ENCODE results near the gene GRIP2. TPM values are rescaled to one million over a fixed set of nuclear protein-coding genes. Genes with fewer than 3 reads are reported as not detected.

GRIP2 gene
- total RNA-seq, 1 donor = 1.7 TPM

- H3K4me3 ChIP-seq (ENCODE audit: low read depth, low read length) = no peak overlapping the region
- DNase-seq (ENCODE audit: low read depth) = no peak
- TF ChIP-seq CTCF (IDR thresholded peaks at IDR 0.05; ENCODE audit: insufficient read depth, low read depth, low read length) = no peak
Observed at GRCh38 chr3:14542656-14543055, 2.5 kb upstream of the GRIP2 start.

DNA sequence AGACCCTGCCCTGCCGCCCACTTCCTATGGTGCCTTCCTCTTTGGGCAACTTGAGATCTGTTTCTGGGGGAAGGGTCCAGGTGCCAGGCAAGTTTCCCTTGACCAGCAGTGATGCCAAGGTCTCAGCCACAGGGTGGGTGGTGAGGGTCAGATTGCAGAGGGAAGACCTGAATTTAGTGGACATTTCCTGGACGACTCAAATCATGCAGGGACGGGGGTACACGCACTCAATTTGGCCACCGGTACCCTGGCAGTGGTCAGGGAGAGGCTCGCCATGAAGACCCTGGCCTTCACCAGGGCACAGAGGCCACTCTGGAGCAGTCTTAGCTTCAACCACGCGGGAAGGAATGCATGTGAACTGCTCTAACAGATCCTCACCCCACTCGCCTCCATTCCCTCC lies 1.5 kb upstream of the GRIP2 start:
- no peak for TF ChIP-seq CTCF (IDR thresholded peaks at IDR 0.05; ENCODE audit: insufficient read depth, low read depth, low read length)
- H3K4me3 ChIP-seq (ENCODE audit: low read depth, low read length) = no peak overlapping the region
- no peak for DNase-seq (ENCODE audit: low read depth)

DNA sequence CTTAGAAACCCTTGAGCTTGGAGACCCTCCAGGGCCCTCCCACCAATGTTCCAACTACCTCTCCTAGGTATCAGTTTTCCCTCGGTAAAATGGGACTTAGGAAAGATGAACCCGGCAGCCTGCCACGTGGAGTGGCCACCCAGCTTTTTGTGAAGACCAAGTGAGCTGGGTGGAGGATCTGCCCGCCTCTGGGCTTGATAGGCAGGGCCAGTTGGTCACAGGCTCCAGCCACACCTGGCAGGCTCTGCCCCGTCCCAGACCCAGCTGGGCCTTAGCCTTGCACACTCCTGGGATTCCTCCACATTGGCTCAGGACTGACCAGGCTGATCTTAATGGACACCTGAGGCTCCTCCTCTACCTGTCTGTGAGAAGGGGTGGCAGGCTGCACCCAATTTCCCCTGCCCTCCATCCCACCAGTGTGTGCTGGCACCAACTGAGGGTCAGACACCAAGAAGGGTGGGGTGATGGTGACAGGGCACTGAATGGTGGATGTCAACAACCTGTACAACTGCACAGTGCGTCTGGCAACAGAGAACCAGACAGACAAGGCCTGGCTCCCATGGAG lies 761 bp upstream of the GRIP2 start:
- H3K4me3 ChIP-seq (ENCODE audit: low read depth, low read length) = no peak overlapping the region
- no peak for TF ChIP-seq CTCF (IDR thresholded peaks at IDR 0.05; ENCODE audit: insufficient read depth, low read depth, low read length)
- DNase-seq (ENCODE audit: low read depth) = no peak

DNA sequence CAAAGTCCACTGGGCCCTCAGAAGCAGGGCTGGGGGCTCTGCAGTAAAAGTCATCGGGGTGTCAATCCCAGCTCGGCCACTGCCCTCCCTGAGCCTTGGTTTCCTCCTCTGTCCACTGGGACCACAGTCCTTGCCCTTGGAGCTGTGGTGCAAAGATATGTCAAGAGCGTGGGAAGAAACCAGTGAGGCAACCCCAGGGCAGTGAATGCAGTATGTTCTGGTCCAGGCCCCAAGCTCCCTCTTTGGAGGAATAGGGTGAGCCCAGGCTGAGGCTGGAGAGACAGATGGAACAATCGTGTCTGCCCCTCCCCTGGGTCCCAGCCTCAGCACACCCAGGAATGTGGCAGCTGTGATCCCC lies 779 bp downstream of the GRIP2 start:
- DNase-seq (ENCODE audit: low read depth) = no peak
- H3K4me3 ChIP-seq (ENCODE audit: low read depth, low read length) = no peak overlapping the region
- no peak for TF ChIP-seq CTCF (IDR thresholded peaks at IDR 0.05; ENCODE audit: insufficient read depth, low read depth, low read length)

DNA sequence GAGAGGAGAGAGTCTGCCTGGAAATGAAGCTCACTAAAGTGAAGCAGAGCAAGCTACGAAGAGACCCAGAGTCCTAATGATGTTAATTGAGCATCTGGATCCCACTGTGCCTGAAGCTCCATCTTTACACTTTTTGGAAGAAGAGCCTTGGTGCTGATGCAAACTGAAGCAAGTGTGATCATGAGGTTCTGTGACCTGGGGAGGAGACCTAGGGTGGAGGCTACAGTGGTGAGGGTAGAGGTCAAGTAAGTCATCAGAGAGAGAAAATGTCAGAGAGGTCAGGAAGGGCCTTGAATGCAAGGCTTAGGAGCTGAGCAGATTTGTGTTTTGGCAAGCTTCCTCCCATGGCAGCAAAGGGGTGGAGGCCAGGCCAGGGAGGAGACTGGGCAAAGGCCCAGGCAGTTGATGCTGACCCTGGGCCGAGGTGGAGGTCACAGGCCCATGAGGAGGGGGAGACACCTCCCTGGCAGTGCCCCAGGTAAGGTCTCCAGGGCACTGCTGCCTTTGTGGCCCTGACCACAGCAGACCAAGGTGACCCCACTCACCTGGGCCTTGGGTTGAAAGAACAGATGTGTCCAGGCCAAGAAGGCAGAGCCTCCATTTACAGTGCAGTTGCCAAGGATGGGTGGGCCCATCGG lies 1.6 kb downstream of the GRIP2 start:
- DNase-seq (ENCODE audit: low read depth) = no peak
- H3K4me3 ChIP-seq (ENCODE audit: low read depth, low read length) = no peak overlapping the region
- no peak for TF ChIP-seq CTCF (IDR thresholded peaks at IDR 0.05; ENCODE audit: insufficient read depth, low read depth, low read length)

DNA sequence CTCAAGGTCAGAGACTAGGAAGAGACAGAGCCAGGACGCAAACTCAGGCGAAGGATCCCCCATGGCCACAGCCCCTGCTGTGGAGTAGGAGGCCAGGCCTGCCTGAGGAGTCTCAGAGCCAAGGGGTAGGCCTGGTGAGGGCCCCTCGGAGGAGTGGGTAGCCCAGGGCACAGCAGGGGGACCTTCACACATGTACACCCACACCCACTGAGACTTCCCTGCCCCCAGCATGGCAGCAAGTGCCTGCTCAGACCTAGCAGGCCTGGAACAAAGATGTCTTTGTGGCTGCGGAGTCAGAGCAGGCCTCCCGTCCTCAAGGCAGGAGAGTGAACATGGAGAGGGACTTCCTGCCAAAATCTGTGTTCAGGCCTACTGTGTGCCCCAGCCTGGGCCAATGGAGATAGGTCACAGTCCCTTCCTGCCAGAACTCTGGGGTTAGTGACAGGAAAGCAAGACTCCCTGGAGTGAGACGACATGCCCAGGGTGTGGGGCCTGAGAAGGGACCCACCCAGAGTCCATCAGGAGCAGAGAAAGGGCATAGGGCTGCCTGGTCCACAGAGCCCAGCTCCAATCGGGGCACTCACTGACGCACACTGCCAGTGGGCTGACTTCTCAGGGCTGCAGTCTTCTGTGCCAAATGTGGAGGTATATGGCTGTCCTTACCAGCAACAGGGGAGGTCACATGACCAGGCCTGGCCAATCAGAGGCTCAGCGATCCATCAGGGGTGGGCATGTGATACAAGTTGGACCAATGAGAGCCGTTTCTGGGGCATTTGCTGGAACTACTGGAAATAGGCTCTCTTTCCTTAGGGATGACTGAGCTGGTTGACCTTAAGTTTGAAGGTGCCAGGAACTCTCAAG lies 2.3 kb downstream of the GRIP2 start:
- DNase-seq (ENCODE audit: low read depth) = no peak
- TF ChIP-seq CTCF (IDR thresholded peaks at IDR 0.05; ENCODE audit: insufficient read depth, low read depth, low read length) = no peak
- H3K4me3 ChIP-seq (ENCODE audit: low read depth, low read length) = no peak overlapping the region

Data from fibroblast of villous mesenchyme (primary cell).